Measurements from ENCODE around the gene LCE1B. TPM values are rescaled to one million over a fixed set of nuclear protein-coding genes. Genes with fewer than 3 reads are reported as not detected.

The LCE1B gene
- total RNA-seq, 1 experiment from 2014 or later, result not detected

- no peak overlapping the region for H3K27ac Mint-ChIP-seq
- no peak for TF ChIP-seq E2F1 (CRISPR knock-in tag; IDR thresholded peaks at IDR 0.05)
- TF ChIP-seq FOXP4 (CRISPR knock-in tag; IDR thresholded peaks at IDR 0.05), result no peak
- TF ChIP-seq ZNF416 (CRISPR knock-in tag; IDR thresholded peaks at IDR 0.05), result no peak
- no peak for TF ChIP-seq ATF3 (CRISPR knock-in tag; conservative IDR thresholded peaks at IDR 0.05)
- no peak for TF ChIP-seq FOXJ3 (CRISPR knock-in tag; IDR thresholded peaks at IDR 0.05; ENCODE audit: borderline replicate concordance)
- no peak for TF ChIP-seq GRHL2 (CRISPR knock-in tag; IDR thresholded peaks at IDR 0.05; ENCODE audit: insufficient replicate concordance, severe bottlenecking)
- no peak for TF ChIP-seq E2F5 (CRISPR knock-in tag; IDR thresholded peaks at IDR 0.05)
- H3K9me3 Mint-ChIP-seq, result peaks cover 84% of the 10 kb centered on the region
- H3K36me3 Mint-ChIP-seq, result peaks cover 59% of the 10 kb centered on the region
- ATAC-seq, result no peak
- DNase-seq (ENCODE audit: low spot score), result no peak
- ChIA-PET CTCF (no interaction called here), POLR2A (no interaction called here)
- no peak overlapping the region for H3K4me3 Mint-ChIP-seq
- H3K4me1 Mint-ChIP-seq, result no peaks in the 10 kb centered on the region
- H3K27me3 Mint-ChIP-seq (ENCODE audit: low read depth), result peaks cover 6% of the 10 kb centered on the region
These were observed 721 bp upstream of the LCE1B start for GRCh38 chr1:152811050-152811449.

GRCh38 chr1:152817309-152817708 lies 5.5 kb downstream of the LCE1B start:
- TF ChIP-seq CREM (CRISPR knock-in tag; IDR thresholded peaks at IDR 0.05) (no peak), ATF2 (CRISPR knock-in tag; IDR thresholded peaks at IDR 0.05; ENCODE audit: borderline replicate concordance, low read depth) (no peak), TCF7 (CRISPR knock-in tag; IDR thresholded peaks at IDR 0.05; ENCODE audit: low read depth) (no peak), NR1H2 (CRISPR knock-in tag; IDR thresholded peaks at IDR 0.05) (no peak), ERG (CRISPR knock-in tag; IDR thresholded peaks at IDR 0.05) (no peak), STAT6 (CRISPR knock-in tag; conservative IDR thresholded peaks at IDR 0.05; ENCODE audit: low read depth) (no peak), MXD4 (CRISPR knock-in tag; IDR thresholded peaks at IDR 0.05; ENCODE audit: borderline replicate concordance) (no peak), PRDM15 (CRISPR knock-in tag; IDR thresholded peaks at IDR 0.05) (no peak), ZNF232 (CRISPR knock-in tag; IDR thresholded peaks at IDR 0.05) (no peak), ZBTB21 (CRISPR knock-in tag; IDR thresholded peaks at IDR 0.05; ENCODE audit: borderline replicate concordance) (no peak), E2F4 (CRISPR knock-in tag; IDR thresholded peaks at IDR 0.05; ENCODE audit: borderline replicate concordance, low read depth) (no peak), GABPB1 (CRISPR knock-in tag; IDR thresholded peaks at IDR 0.05) (no peak)
- ATAC-seq (no peak), DNase-seq (ENCODE audit: low spot score) (no peak)
- Mint-ChIP-seq H3K27ac (no peak overlapping the region), H3K4me3 (no peak overlapping the region), H3K4me1 (no peaks in the 10 kb centered on the region), H3K36me3 (peaks cover 51% of the 10 kb centered on the region), H3K27me3 (ENCODE audit: low read depth) (peaks cover 11% of the 10 kb centered on the region), H3K9me3 (peaks cover 70% of the 10 kb centered on the region)
- POLR2A ChIA-PET, result no interaction called here
- CTCF ChIA-PET, result no interaction called here
